Daoy (cell line): ENCODE measurements around the gene SPACA5. TPM values are rescaled to one million over a fixed set of nuclear protein-coding genes. Genes with fewer than 3 reads are reported as not detected.
"Not testable (repeated sequence)": the region's sequence is repeated elsewhere in the genome, so short reads cannot be mapped to it uniquely, and the experiment has no call there.

Experiments
- DNase-seq: peaks from one replicate; pipeline ENCODE4 v3.0.0-alpha.2; 2015; ENCODE audit warnings: low read depth
- total RNA-seq: library from RNA; depleted of rRNA; stranded (reverse); fragments of >200 nt; shearing (Covaris generic); gene quantifications from 2 replicates; pipeline ENCODE4 v1.2.3, GENCODE V29; 2014; rRNA removed

The SPACA5 gene
- total RNA-seq, result not detected in 2 replicates

- DNase-seq, result not testable (repeated sequence)
Measured at GRCh38 chrX:48006688-48007087, at the start of gene SPACA5. Gene SPACA5, plus strand, starts transcription at chrX:48006988. Its CDS starts 815 bp downstream, at chrX:48007803.

DNA sequence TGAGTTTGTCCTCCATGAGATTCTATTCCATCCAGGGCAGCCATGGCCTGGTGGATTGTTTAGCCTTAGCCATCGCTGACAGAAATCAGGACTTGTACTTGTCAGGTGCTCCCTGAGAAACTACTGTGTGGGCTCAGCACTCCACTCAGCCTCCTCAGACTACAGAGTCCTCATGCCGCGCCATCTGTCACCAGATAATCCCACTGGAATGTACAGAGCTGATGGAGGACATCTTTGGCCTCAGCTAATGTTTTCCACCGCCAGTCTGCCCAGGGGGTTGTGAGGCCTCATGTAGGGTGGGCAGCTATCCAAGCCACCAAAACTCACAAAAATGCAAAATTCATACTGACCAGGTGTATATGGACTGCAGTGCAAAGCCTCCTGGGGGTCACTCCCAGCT, 48.6 kb upstream of the SPACA5 start:
- DNase-seq, result not testable (repeated sequence)

DNA sequence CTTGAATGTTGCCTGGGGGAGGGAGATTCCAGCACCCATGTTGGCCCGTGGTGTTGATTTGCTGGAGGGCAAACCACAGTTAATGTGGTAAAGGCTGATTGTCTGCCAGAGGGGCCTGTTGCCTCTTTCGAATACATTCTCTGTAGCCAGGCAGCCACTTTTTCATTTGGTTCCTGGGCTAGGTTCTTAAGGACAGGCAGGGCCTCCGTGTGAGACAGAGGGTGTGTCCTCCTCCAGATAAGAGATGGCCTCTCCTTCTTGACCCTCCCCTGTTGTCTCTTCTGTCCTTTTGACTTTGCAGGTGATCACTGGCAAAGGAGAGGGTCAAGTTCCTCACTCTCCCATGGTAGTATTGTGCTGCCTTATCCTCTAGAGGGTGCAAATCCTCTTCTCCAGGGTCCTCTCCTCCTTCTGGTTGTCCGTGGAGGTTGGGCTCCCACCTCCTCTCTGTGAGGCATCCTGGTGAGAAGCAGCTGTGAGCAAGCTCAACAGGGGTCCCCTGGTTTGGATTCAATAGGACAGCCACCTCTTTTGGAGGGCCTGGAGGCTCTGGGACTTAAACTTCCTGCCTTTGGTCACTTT, 47.9 kb upstream of the SPACA5 start:
- DNase-seq, result no peak

DNA sequence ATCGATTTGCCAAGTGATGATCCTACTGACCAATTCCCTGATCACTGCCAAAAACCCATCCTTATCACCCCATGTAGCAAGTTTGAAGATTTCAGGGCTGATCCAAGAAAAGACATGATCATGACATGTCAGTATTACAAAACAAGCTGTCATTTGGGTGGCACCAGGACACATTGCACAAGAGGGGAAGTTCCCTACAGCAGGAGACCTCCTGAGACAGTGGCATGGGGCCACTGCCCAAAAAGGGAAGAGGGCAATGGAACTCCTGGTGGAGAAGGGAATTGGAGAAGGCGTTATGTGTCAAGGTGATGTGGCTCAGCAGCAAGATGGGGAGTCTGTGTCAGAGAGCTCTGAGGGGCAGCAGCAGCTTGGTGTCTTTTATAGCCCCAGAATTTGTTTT, 46.4 kb upstream of the SPACA5 start:
- DNase-seq, result no peak

- not testable (repeated sequence) for DNase-seq
Measured at GRCh38 chrX:47961830-47962229, 45.0 kb upstream of the SPACA5 start.

- not testable (repeated sequence) for DNase-seq
Measured at GRCh38 chrX:47965526-47965925, 41.3 kb upstream of the SPACA5 start.

DNA sequence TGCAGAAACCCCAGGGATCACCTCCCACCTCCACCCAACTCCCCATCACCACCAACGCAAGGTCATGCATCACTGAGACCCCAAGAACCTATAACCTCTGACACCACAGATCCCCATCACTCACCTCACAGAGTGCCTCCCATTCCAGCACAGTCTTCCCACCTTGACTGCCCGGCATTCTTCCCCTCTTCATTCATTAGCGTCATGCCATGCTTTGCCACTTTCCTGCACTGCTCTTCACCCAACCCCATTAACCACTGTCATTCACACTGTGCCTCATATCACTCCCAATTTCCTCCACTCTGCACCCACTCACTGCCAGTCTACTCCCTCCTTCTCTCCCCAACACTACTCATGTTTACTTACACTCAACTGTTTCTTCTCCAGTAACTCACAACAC, 33.6 kb upstream of the SPACA5 start:
- DNase-seq, result no peak

- no peak for DNase-seq
Measured at GRCh38 chrX:47976254-47977151, 30.3 kb upstream of the SPACA5 start.

- peak; percentile 19 for DNase-seq
Measured at GRCh38 chrX:47991263-47992094, 15.3 kb upstream of the SPACA5 start.

DNA sequence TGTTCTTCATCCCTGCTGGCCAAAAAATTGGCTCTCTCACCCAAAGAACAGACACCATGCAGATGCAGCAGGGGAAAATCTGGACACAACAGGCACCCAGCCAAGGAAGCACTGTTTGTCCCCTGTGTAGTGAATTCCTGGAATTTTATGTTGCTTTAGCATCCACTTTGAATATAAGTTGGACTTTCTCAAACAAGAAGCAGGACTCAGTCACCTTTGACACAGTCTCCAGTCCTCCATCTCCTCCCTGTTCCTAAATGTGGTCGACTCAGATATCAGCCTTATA, 14.8 kb upstream of the SPACA5 start:
- DNase-seq, result no peak

DNA sequence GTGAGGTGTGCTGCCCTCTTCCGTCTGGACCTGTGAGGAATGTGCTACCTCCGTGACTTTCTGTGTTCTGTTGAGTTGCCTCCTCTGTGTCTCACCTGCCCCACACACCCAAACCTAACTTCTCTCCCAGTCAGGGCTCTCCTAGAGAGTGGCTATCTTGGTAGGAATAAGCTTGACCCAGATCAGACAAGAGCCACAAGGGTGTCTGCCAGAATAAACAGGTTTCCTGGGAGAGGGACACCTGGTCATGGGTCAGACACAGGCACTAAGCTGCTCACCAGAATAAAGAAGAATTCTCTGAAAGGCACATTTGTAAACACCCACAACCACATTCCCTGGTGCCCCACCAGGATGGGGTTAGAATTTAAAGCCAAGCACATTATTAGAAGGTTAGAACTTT, 14.1 kb upstream of the SPACA5 start:
- DNase-seq, result no peak

GRCh38 chrX:48001260-48001659, 5.5 kb upstream of the SPACA5 start:
- no peak for DNase-seq

- no peak for DNase-seq
Measured at GRCh38 chrX:48002319-48002718, 4.5 kb upstream of the SPACA5 start.

- DNase-seq, result no peak
Measured at GRCh38 chrX:48002929-48003328, 3.9 kb upstream of the SPACA5 start.

DNA sequence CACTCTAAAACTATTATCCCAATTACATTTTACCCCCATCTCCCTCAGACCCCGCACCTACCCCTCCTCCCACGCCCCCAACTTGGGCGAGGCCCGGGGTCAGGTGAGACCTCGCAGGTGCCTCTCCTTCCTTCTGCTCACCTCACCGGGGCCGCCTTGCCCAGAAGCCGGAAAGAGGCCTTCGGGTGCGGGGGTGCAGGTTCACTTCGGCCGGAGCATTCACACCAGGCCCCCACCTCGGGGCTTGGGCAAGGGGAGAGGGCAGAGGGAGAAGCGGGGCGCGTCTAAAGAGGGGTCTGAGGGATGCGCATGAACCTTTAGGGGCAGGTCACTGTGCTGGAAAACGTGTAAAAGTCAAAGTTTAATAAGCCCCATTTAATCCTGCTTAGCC, 3.4 kb upstream of the SPACA5 start:
- no peak for DNase-seq

DNA sequence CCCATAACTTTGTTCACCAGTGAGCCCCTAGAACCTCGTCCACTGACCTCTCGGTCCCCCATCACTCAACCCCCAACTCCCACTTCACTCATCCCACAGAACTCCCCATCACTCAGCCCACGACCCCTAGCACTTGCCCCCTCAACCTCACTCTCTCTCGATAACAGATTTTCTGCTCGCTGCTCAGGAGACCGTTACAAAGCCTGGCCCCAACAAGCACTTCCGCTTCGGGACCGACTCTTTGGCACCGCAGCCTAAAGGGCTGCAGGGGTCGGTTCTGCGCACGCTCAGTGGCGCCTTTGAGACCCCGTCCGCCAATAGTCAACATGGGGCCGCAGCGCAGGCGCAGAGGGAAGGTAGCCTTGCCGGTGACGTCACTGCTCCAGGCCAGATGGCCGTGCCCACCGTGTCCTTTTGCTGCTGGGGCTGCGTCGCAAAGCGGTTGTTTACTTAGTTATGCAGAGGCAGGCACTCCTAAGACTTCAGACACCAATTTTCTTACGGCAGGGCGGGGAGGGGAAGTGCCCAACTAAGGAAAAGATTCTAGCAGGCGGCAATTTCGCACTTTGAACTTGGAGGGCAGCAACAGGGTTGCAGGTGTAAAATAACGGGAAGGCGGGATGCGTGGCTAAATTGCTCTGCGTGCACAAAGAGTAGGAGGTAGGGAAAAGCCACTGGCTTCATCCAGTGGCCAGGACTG, 2.9 kb upstream of the SPACA5 start, which contains the start of gene ZNF182:
ZNF182 (minus strand) TSS at position 232 of the 700 bp plus-strand sequence. CDS start 1,380 bp downstream, outside the sequence.
- peak; percentile 94 for DNase-seq

- not testable (repeated sequence) for DNase-seq
Measured at GRCh38 chrX:48009445-48009960, 2.7 kb downstream of the SPACA5 start.

DNA sequence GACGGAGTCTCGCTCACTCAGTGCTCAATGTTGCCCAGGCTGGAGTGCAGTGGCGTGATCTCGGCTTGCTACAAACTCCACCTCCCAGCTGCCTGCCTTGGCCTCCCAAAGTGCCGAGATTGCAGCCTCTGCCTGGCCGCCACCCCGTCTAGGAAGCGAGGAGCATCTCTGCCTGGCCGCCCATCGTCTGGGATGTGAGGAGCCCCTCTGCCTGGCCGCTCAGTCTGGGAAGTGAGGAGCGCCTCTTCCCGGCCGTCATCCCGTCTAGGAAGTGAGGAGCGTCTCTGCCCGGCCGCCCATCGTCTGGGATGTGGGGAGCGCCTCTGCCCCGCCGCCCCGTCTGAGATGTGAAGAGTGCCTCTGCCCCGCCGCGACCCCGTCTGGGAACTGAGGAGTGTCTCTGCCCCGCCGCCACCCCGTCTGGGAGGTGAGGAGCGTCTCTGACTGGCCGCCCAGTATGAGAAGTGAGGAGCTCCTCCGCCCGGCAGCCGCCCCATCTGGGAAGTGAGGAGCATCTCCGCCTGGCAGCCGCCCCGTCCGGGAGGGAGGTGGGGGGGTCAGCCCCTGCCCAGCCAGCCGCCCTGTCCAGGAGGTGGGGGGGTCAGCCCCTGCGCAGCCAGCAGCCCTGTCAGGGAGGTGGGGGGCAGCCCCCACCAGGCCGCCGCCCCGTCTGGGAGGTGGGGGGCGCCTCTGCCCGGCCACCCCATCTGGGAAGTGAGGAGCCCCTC, 10.0 kb downstream of the SPACA5 start:
- not testable (repeated sequence) for DNase-seq

DNA sequence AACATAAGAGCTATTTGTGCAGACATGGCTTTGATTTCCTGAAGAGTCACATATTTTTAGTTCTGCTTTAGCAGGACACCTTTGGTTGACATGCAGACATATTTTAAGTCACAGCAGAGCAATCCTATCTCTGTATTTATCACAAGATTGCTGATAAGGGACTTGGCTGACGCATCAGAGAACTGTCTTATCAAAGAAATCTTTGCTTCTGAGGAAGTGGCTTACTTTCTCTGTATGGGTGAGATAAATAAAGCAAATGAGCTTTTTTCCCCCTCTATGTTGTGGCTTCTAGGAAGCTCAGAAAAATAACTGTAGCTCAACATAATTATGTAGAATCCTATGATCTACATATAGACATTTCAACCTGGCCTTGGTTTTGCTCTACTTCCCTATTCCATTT, 13.1 kb downstream of the SPACA5 start:
- not testable (repeated sequence) for DNase-seq

GRCh38 chrX:48020472-48020871, 13.7 kb downstream of the SPACA5 start:
- DNase-seq, result not testable (repeated sequence)
